HepG2 (cell line): ENCODE measurements around the gene HYOU1. TPM values are rescaled to one million over a fixed set of nuclear protein-coding genes. Genes with fewer than 3 reads are reported as not detected.

Source experiments
- ARNTL ChIP-seq: sonication (generic); formaldehyde crosslinking; IDR thresholded peaks from 2 replicates; pipeline ENCODE4 v1.4.0; 2020; ENCODE audit warnings: mild to moderate bottlenecking, missing genetic modification reagents
- CENPBD1 ChIP-seq: sonication (generic); formaldehyde crosslinking; IDR thresholded peaks from 2 replicates; pipeline ENCODE4 v1.8.0; 2022; ENCODE audit warnings: missing genetic modification reagents, low read depth, mild to moderate bottlenecking, borderline replicate concordance
- CREM ChIP-seq, 2 experiments: sonication (generic) in 1 of 2; formaldehyde crosslinking in 1 of 2; IDR thresholded peaks; 2 replicates each; pipeline versions ENCODE4 v1.4.0 to v1.6.1; 2016 to 2020; ENCODE audit warnings: antibody characterized with exemption in 1 of 2, mild to moderate bottlenecking in 1 of 2, missing genetic modification reagents in 1 of 2
- EHMT2 ChIP-seq: fragments of 200-600 bp; sonication (generic); IDR thresholded peaks from 2 replicates; pipeline ENCODE4 v1.7.0; 2017; ENCODE audit warnings: antibody characterized with exemption, low read depth, low read length, borderline replicate concordance
- FOXO4 ChIP-seq: sonication (generic); formaldehyde crosslinking; conservative IDR thresholded peaks from 2 replicates; pipeline ENCODE4 v1.8.1; 2023; ENCODE audit warnings: missing genetic modification reagents
- GATA4 ChIP-seq: sonication (generic); IDR thresholded peaks from 2 replicates; pipeline ENCODE4 v1.6.1; 2016; ENCODE audit warnings: antibody characterized with exemption, low read depth, borderline replicate concordance
- HOXD1 ChIP-seq: sonication (generic); formaldehyde crosslinking; IDR thresholded peaks from 2 replicates; pipeline ENCODE4 v1.5.0; 2020; ENCODE audit warnings: missing genetic modification reagents
- MAZ ChIP-seq, 2 experiments: sonication (generic) in 1 of 2; formaldehyde crosslinking in 1 of 2; IDR thresholded peaks; 2 replicates each; pipeline versions ENCODE4 v1.5.0 to v1.6.1; 2012 to 2020; ENCODE audit warnings: low read depth in 2 of 2, mild to moderate bottlenecking in 2 of 2, borderline replicate concordance in 1 of 2, improper control_type of control experiment in 1 of 2, low read length in 1 of 2, missing genetic modification reagents in 1 of 2, moderate library complexity in 1 of 2
- NFRKB ChIP-seq: fragments of 450-650 bp; IDR thresholded peaks from 2 replicates; pipeline ENCODE4 v1.6.1; 2017
- NR2F6 ChIP-seq, 2 experiments: IDR thresholded peaks; 2 replicates each; pipeline ENCODE4 v1.6.1; 2016; ENCODE audit warnings: antibody characterized with exemption in 1 of 2, mild to moderate bottlenecking in 1 of 2
- PBX3 ChIP-seq: sonication (generic); formaldehyde crosslinking; IDR thresholded peaks from 2 replicates; pipeline ENCODE4 v1.8.1; 2023; ENCODE audit warnings: missing genetic modification reagents, inconsistent platforms, borderline replicate concordance
- TBL1XR1 ChIP-seq: fragments of 150-350 bp; IDR thresholded peaks from 2 replicates; pipeline ENCODE4 v1.6.1; 2014; ENCODE audit warnings: borderline replicate concordance, low read length; ENCODE audit not compliant: partially characterized antibody
- TOPORS ChIP-seq: sonication (generic); formaldehyde crosslinking; IDR thresholded peaks from 2 replicates; pipeline ENCODE4 v1.8.0; 2023; ENCODE audit warnings: mild to moderate bottlenecking, missing genetic modification reagents
- TSC22D2 ChIP-seq: sonication (generic); formaldehyde crosslinking; IDR thresholded peaks from 2 replicates; pipeline ENCODE4 v1.5.1; 2020; ENCODE audit warnings: missing genetic modification reagents, mild to moderate bottlenecking, borderline replicate concordance
- XRCC5 ChIP-seq: fragments of 200-400 bp; formaldehyde crosslinking; optimal IDR thresholded peaks from 2 replicates; pipeline ENCODE3; 2017; ENCODE audit warnings: mild to moderate bottlenecking, low read length
- ZFX ChIP-seq: sonication (generic); formaldehyde crosslinking; IDR thresholded peaks from 2 replicates; pipeline ENCODE4 v1.4.0; 2020; ENCODE audit warnings: mild to moderate bottlenecking, low read depth, missing genetic modification reagents, moderate library complexity
- ZNF121 ChIP-seq: sonication (generic); formaldehyde crosslinking; IDR thresholded peaks from 2 replicates; pipeline ENCODE4 v1.5.0; 2020; ENCODE audit warnings: mild to moderate bottlenecking, missing genetic modification reagents
- ZNF136 ChIP-seq: sonication (generic); formaldehyde crosslinking; IDR thresholded peaks from 2 replicates; pipeline ENCODE4 v1.8.1; 2022; ENCODE audit warnings: low read depth, mild to moderate bottlenecking, moderate library complexity, missing genetic modification reagents
- ZNF275 ChIP-seq: sonication (generic); formaldehyde crosslinking; IDR thresholded peaks from 2 replicates; pipeline ENCODE4 v1.8.0; 2022; ENCODE audit warnings: missing genetic modification reagents, mild to moderate bottlenecking, inconsistent platforms, borderline replicate concordance
- ZNF281 ChIP-seq: sonication (generic); formaldehyde crosslinking; IDR thresholded peaks from 2 replicates; pipeline ENCODE4 v1.4.0; 2020; ENCODE audit warnings: missing genetic modification reagents, borderline replicate concordance
- ZNF777 ChIP-seq: sonication (generic); formaldehyde crosslinking; IDR thresholded peaks from 2 replicates; pipeline ENCODE4 v1.4.0; 2020; ENCODE audit warnings: missing genetic modification reagents
- polyA plus RNA-seq, 8 experiments: library from polyadenylated mRNA; depleted of rRNA in 3 of 8; stranded (reverse) in 7 of 8; unstranded in 1 of 8; fragments of >200 nt; fragmentation: Illumina TruSeq in 4 of 8; extraction: Trizol in 4 of 8; gene quantifications; 2 replicates each; pipeline versions ENCODE4 v1.2.1 to v1.2.3, GENCODE V29; 2011 to 2016; ENCODE audit warnings: low read depth in 4 of 8, missing spikeins in 1 of 8, mixed read lengths in 1 of 8; ENCODE audit not compliant: insufficient read depth in 1 of 8
- total RNA-seq, 5 experiments: library from RNA; depleted of rRNA; stranded (reverse); fragments of >200 nt; fragmentation: Illumina TruSeq; extraction: Trizol; gene quantifications; 2 replicates each; pipeline ENCODE4 v1.2.3, GENCODE V29; 2016; ENCODE audit warnings: low read depth in 1 of 5

HYOU1 gene
- total and polyA plus RNA-seq, 2 of the 13 experiments (the other 11 are each of a cell fraction or from before 2014, with no cell fraction given) = 127 to 155 TPM

GRCh38 chr11:119101759-119102423, 44.9 kb upstream of the HYOU1 start, which contains the start of gene DPAGT1 (continued):
- TF ChIP-seq CREM (IDR thresholded peaks at IDR 0.05) (peak; percentile 93), CREM (CRISPR knock-in tag; IDR thresholded peaks at IDR 0.05) (no peak), ZNF777 (CRISPR knock-in tag) (peak; percentile 62; the same call in 1 of the 2 replicates), TBL1XR1 (no peak), EHMT2 (peak; percentile 95), MAZ (IDR thresholded peaks at IDR 0.05; ENCODE audit: borderline replicate concordance, low read depth, low read length) (0 out of 2 replicates have a peak, but pooled peaks have one; percentile 22), MAZ (CRISPR knock-in tag; IDR thresholded peaks at IDR 0.05; ENCODE audit: low read depth) (no peak), ZNF136 (CRISPR knock-in tag) (no peak; the same call in 1 of the 2 replicates), ZNF281 (peak; percentile 34; the same call in 1 of the 2 replicates), CENPBD1 (no peak), GATA4 (no peak), PBX3 (CRISPR knock-in tag) (no peak), ZNF121 (CRISPR knock-in tag) (peak; percentile 22; the same call in 1 of the 2 replicates), TOPORS (CRISPR knock-in tag) (0 out of 2 replicates have a peak, but pooled peaks have one; percentile 53), ZFX (CRISPR knock-in tag) (peak; percentile 24), ZNF275 (peak; percentile 75; the same call in 1 of the 2 replicates), FOXO4 (CRISPR knock-in tag) (no peak), NFRKB (peak; percentile 65), TSC22D2 (CRISPR knock-in tag) (no peak; the same call in 1 of the 2 replicates), XRCC5 (peak; percentile 52), NR2F6 (IDR thresholded peaks at IDR 0.05) (no peak), NR2F6 (CRISPR knock-in tag; IDR thresholded peaks at IDR 0.05) (peak; percentile 29; the same call in 1 of the 2 replicates), HOXD1 (no peak), ARNTL (no peak)
